Measurements from ENCODE around the gene AOC3. TPM values are rescaled to one million over a fixed set of nuclear protein-coding genes. Genes with fewer than 3 reads are reported as not detected.

The AOC3 gene
- total and polyA plus RNA-seq, 2 of the 13 experiments (the other 11 are each of a cell fraction or from before 2014, with no cell fraction given) = 8.7 to 51.7 TPM

DNA sequence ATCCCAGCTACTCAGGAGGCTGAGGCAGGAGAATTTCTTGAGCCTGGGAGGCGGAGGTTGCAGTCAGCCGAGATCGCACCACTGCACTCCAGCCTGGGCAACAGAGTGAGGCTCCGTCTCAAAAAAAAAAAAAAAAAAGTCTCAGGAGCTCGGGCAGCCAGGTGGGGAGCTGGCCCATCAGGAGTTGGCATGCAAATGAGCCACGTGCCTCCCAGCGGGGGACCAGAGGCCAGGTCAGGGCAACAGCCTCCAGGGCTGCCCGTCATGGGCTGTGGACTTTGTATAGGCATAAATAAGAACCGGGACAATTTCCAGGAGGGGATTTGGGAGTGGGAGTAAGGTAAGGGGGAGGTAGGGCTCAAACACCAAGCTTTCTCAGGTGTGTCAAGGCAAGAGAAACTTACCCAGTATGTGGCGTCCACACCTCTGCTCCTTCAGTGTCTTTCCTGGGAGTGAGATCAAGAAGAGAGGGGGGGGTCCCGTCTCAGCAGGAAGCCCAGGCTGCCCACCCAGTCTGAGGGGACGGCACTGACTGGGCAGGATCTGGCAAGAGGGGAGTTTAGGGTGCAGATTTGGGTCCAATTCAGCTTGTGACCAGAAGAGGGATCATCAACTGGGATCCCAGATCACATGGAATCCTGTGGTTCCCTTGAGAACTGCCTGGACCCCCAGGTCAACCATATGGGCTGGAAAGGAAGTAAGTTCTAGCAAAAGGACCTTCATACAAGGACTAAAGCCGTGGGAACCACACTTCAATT, 27.3 kb downstream of the AOC3 start (continued):
- no peak for TF ChIP-seq ZNF280B (CRISPR knock-in tag; IDR thresholded peaks at IDR 0.05; ENCODE audit: borderline replicate concordance)
- TF ChIP-seq PLRG1 (conservative IDR thresholded peaks at IDR 0.05) = no peak
- no peak for TF ChIP-seq NFRKB (IDR thresholded peaks at IDR 0.05)
- TF ChIP-seq KDM2A (CRISPR knock-in tag; IDR thresholded peaks at IDR 0.05; ENCODE audit: borderline replicate concordance, low read depth) = no peak
- TF ChIP-seq ZNF792 (CRISPR knock-in tag; IDR thresholded peaks at IDR 0.05) = no peak
- TF ChIP-seq ZNF766 (CRISPR knock-in tag; IDR thresholded peaks at IDR 0.05; ENCODE audit: borderline replicate concordance) = no peak
- TF ChIP-seq MTA3 (CRISPR knock-in tag; IDR thresholded peaks at IDR 0.05) = no peak
- peak; percentile 45; the same call in 1 of the 2 replicates for TF ChIP-seq FOXO1 (CRISPR knock-in tag; IDR thresholded peaks at IDR 0.05)
- TF ChIP-seq SSRP1 (CRISPR knock-in tag; IDR thresholded peaks at IDR 0.05) = no peak
- TF ChIP-seq HNRNPLL (IDR thresholded peaks at IDR 0.05; ENCODE audit: low read depth, low read length, poor library complexity, severe bottlenecking) = no peak
- TF ChIP-seq ZNF225 (CRISPR knock-in tag; IDR thresholded peaks at IDR 0.05) = no peak; the same call in 1 of the 2 replicates
- TF ChIP-seq ZNF816 (CRISPR knock-in tag; IDR thresholded peaks at IDR 0.05; ENCODE audit: borderline replicate concordance) = no peak
- TF ChIP-seq SMC3 (IDR thresholded peaks at IDR 0.05; ENCODE audit: low read length) = 0 out of 2 replicates have a peak, but pooled peaks have one; percentile 29
- TF ChIP-seq, protein P1, sequence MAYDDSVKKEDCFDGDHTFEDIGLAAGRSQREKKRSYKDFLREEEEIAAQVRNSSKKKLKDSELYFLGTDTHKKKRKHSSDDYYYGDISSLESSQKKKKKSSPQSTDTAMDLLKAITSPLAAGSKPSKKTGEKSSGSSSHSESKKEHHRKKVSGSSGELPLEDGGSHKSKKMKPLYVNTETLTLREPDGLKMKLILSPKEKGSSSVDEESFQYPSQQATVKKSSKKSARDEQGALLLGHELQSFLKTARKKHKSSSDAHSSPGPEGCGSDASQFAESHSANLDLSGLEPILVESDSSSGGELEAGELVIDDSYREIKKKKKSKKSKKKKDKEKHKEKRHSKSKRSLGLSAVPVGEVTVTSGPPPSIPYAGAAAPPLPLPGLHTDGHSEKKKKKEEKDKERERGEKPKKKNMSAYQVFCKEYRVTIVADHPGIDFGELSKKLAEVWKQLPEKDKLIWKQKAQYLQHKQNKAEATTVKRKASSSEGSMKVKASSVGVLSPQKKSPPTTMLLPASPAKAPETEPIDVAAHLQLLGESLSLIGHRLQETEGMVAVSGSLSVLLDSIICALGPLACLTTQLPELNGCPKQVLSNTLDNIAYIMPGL (CRISPR knock-in tag; IDR thresholded peaks at IDR 0.05; ENCODE audit: borderline replicate concordance in 1 of 2, low read depth in 1 of 2) = no peak
- peak; percentile 12; the same call in 1 of the 2 replicates for TF ChIP-seq STAG1 (CRISPR knock-in tag; IDR thresholded peaks at IDR 0.05)
- TF ChIP-seq BHLHE40 (IDR thresholded peaks at IDR 0.05; ENCODE audit: low read length) = peak; percentile 81
- TF ChIP-seq, protein P2, sequence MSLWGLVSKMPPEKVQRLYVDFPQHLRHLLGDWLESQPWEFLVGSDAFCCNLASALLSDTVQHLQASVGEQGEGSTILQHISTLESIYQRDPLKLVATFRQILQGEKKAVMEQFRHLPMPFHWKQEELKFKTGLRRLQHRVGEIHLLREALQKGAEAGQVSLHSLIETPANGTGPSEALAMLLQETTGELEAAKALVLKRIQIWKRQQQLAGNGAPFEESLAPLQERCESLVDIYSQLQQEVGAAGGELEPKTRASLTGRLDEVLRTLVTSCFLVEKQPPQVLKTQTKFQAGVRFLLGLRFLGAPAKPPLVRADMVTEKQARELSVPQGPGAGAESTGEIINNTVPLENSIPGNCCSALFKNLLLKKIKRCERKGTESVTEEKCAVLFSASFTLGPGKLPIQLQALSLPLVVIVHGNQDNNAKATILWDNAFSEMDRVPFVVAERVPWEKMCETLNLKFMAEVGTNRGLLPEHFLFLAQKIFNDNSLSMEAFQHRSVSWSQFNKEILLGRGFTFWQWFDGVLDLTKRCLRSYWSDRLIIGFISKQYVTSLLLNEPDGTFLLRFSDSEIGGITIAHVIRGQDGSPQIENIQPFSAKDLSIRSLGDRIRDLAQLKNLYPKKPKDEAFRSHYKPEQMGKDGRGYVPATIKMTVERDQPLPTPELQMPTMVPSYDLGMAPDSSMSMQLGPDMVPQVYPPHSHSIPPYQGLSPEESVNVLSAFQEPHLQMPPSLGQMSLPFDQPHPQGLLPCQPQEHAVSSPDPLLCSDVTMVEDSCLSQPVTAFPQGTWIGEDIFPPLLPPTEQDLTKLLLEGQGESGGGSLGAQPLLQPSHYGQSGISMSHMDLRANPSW (CRISPR knock-in tag; IDR thresholded peaks at IDR 0.05; ENCODE audit: borderline replicate concordance) = 0 out of 2 replicates have a peak, but pooled peaks have one; percentile 34
- TF ChIP-seq FOXJ3 (CRISPR knock-in tag; IDR thresholded peaks at IDR 0.05; ENCODE audit: borderline replicate concordance) = no peak

Data from HepG2 (cell line).